K562 (cell line): ENCODE results near the gene DIRAS3. TPM values are rescaled to one million over a fixed set of nuclear protein-coding genes. Genes with fewer than 3 reads are reported as not detected.

ENCODE experiments used
- ATAC-seq: fragments of 200-7000 bp; cut with Tn5 transposase; 3 replicates; pipeline ENCODE4 v1.9.1; 2020; ENCODE audit warnings: moderate library complexity
- BruUV-seq: library from RNA; stranded (reverse); fragments of 400-500 nt; replicated peaks from 2 replicates; lab custom pipeline; 2021; lab: Mats Ljungman, UMichigan
- CTCF ChIA-PET: fragments of 300-600 bp; formaldehyde crosslinking; extraction: SDS; loops from one replicate; lab custom pipeline; 2021; ENCODE audit warnings: low intra/inter-chr PET ratio; lab: Yijun Ruan, JAX
- POLR2A ChIA-PET: fragments of 300-600, 350-650 bp; sonication (Branson Sonifier 250); formaldehyde crosslinking; extraction: SDS; loops from one replicate; lab custom pipeline; 2021; ENCODE audit warnings: antibody characterized with exemption, inconsistent platforms; lab: Yijun Ruan, JAX
- DNase-seq, 4 experiments: peaks; one replicate each; pipeline versions ENCODE4 v3.0.0 to v3.0.0-alpha.2; 2011 to 2018; ENCODE audit warnings: low spot score in 3 of 4, mixed read lengths in 3 of 4; ENCODE audit errors: extremely low read depth in 1 of 4
- FAIRE-seq: peaks from 2 replicates; lab custom pipeline; 2011; peaks lifted over from hg19 to GRCh38; lab: Jason Lieb, UNC
- H2AFZ ChIP-seq: 2 replicates; pipeline ENCODE4 v1.6.0; 2011; ENCODE audit warnings: low read depth, low read length, control low read depth, inconsistent platforms
- H3K27ac ChIP-seq: fragments of 200-600 bp; 3 replicates; pipeline ENCODE4 v1.8.0; 2011; ENCODE audit warnings: low read depth, mild to moderate bottlenecking, control low read depth, inconsistent platforms, low read length, moderate library complexity, mixed read lengths; ENCODE audit errors: extremely low read depth
- H3K27me3 ChIP-seq, 2 experiments: fragments of 300-600 bp in 1 of 2; 2 replicates in 1 of 2; 3 replicates in 1 of 2; pipeline versions ENCODE4 v1.6.0 to v1.8.0; 2011; ENCODE audit warnings: inconsistent platforms in 2 of 2, low read length in 2 of 2, mild to moderate bottlenecking in 1 of 2, mixed read lengths in 1 of 2, moderate library complexity in 1 of 2; ENCODE audit not compliant: control insufficient read depth in 2 of 2, insufficient read depth in 2 of 2
- H3K36me3 ChIP-seq: fragments of 300-600 bp; 3 replicates; pipeline ENCODE4 v1.8.0; 2011; ENCODE audit warnings: mild to moderate bottlenecking, low read length, inconsistent platforms; ENCODE audit not compliant: control insufficient read depth, insufficient read depth
- H3K4me1 ChIP-seq, 2 experiments: fragments of 200-600 bp in 1 of 2; replicated peaks in 1 of 2; 2 replicates in 1 of 2; 3 replicates in 1 of 2; pipeline versions ENCODE4 v1.5.1 to v1.8.0; 2011; ENCODE audit warnings: inconsistent platforms in 2 of 2, low read length in 2 of 2, mild to moderate bottlenecking in 1 of 2, mixed read lengths in 1 of 2, moderate library complexity in 1 of 2; ENCODE audit not compliant: control insufficient read depth in 2 of 2, insufficient read depth in 2 of 2
- H3K4me2 ChIP-seq: 2 replicates; pipeline ENCODE4 v1.6.1; 2011; ENCODE audit warnings: low read length, control low read depth, inconsistent platforms, mixed read lengths; ENCODE audit not compliant: insufficient read depth
- H3K4me3 ChIP-seq: fragments of 200-600 bp; sonication (generic), shearing (Covaris generic); 2 replicates; pipeline ENCODE4 v1.5.1; 2016; ENCODE audit warnings: control low read depth, inconsistent platforms
- H3K79me2 ChIP-seq: fragments of 200-600 bp; 3 replicates; pipeline ENCODE4 v1.8.0; 2011; ENCODE audit warnings: low read length, inconsistent platforms; ENCODE audit not compliant: control insufficient read depth, insufficient read depth
- H3K9ac ChIP-seq, 2 experiments: 2 replicates each; pipeline versions ENCODE4 v1.6.0 to v1.6.1; 2011; ENCODE audit warnings: low read depth in 2 of 2, low read length in 2 of 2, control low read depth in 1 of 2, inconsistent platforms in 1 of 2, mild to moderate bottlenecking in 1 of 2, mixed read lengths in 1 of 2; ENCODE audit not compliant: insufficient read depth in 1 of 2
- H3K9me1 ChIP-seq: one replicate; pipeline ENCODE4 v1.6.0; 2011; ENCODE audit warnings: inconsistent platforms, mild to moderate bottlenecking, low read length, moderate library complexity; ENCODE audit not compliant: control insufficient read depth, insufficient read depth
- H3K9me3 ChIP-seq: replicated peaks from 2 replicates; pipeline ENCODE4 v1.5.1; 2011; ENCODE audit warnings: low read depth, low read length, inconsistent platforms; ENCODE audit not compliant: control insufficient read depth, insufficient read depth
- H4K20me1 ChIP-seq: replicated peaks from 2 replicates; pipeline ENCODE4 v1.6.1; 2011; ENCODE audit warnings: low read length, inconsistent platforms, mixed read lengths; ENCODE audit not compliant: control insufficient read depth, insufficient read depth
- ATF1 ChIP-seq, 2 experiments: fragments of 450-650 bp in 1 of 2; IDR thresholded peaks; 2 replicates each; pipeline ENCODE4 v1.6.1; 2016; ENCODE audit warnings: missing compliant biosample characterization in 1 of 2, missing genetic modification characterization in 1 of 2
- ATF7 ChIP-seq: fragments of 450-650 bp; IDR thresholded peaks from 2 replicates; pipeline ENCODE4 v1.7.1; 2014; ENCODE audit warnings: mild to moderate bottlenecking, moderate library complexity
- RBM14 ChIP-seq: fragments of 200-400 bp; formaldehyde crosslinking; IDR thresholded peaks from 2 replicates; pipeline ENCODE4 v1.6.1; 2018; ENCODE audit warnings: low read depth, mild to moderate bottlenecking, low read length, moderate library complexity, borderline replicate concordance; ENCODE audit not compliant: insufficient read depth
- WGBS: fragments of 100-300 bp; shearing (Covaris generic); methylation state at CpG from one replicate; pipeline ENCODE4 v1.1.6; 2016; ENCODE audit warnings: low coverage, mixed read lengths; ENCODE audit not compliant: insufficient coverage; ENCODE audit errors: missing lambda C conversion rate; 5-methylcytosine and 5-hydroxymethylcytosine counted together
- in situ Hi-C: fragments of 300-500 bp; cut with MboI; formaldehyde crosslinking; loops from 4 replicates; pipeline ENCODE4 v1.15.0; 2018; ENCODE audit warnings: inconsistent platforms, mixed read lengths
- intact Hi-C: fragments of 100-400 bp; cut with micrococcal nuclease; formaldehyde crosslinking; loops from 2 replicates; pipeline ENCODE4 v1.14.2; 2022
- polyA plus RNA-seq, 8 experiments: library from polyadenylated mRNA; depleted of rRNA in 4 of 8; stranded (reverse) in 5 of 8; unstranded in 3 of 8; fragments of >200 nt; fragmentation: Nextera tagmentation in 2 of 8; fragmentation: Illumina TruSeq in 1 of 8; extraction: Ambion mirVana in 2 of 8; extraction: Trizol in 1 of 8; gene quantifications; 2 replicates each; pipeline versions ENCODE4 v1.2.1 to v1.2.3, GENCODE V29; 2011 to 2014; ENCODE audit warnings: inconsistent platforms in 1 of 8, missing spikeins in 1 of 8
- total RNA-seq, 7 experiments: library from RNA; depleted of rRNA in 6 of 7; stranded (reverse); fragments of >200 nt in 6 of 7; fragmentation: Illumina TruSeq in 2 of 7; extraction: Trizol in 2 of 7; gene quantifications; 2 replicates each; pipeline versions ENCODE4 v1.2.1 to v1.2.3, GENCODE V29; 2011 to 2021; ENCODE audit warnings: low replicate concordance in 1 of 7
- TF ChIP-seq, protein P1 (sequence below), 2 experiments: fragments of 450-650 bp in 1 of 2; sonication (generic) in 1 of 2; formaldehyde crosslinking in 1 of 2; IDR thresholded peaks in 1 of 2; conservative IDR thresholded peaks in 1 of 2; 2 replicates each; pipeline versions ENCODE4 v1.6.1 to v1.8.1; 2016 to 2023; ENCODE audit warnings: mild to moderate bottlenecking in 2 of 2, moderate library complexity in 2 of 2, inconsistent platforms in 1 of 2, missing genetic modification reagents in 1 of 2

Gene DIRAS3
- total and polyA plus RNA-seq, 9 of the 15 experiments (the other 6 are each of a cell fraction or from before 2014, with no cell fraction given) = 7.9 to 96.1 (median 41.7) TPM

GRCh38 chr1:68016381-68016780, 34.0 kb downstream of the DIRAS3 start:
- H3K4me3 ChIP-seq = no peak overlapping the region
- ChIA-PET POLR2A (no interaction called here), CTCF (no interaction called here)
- intact Hi-C loops (no loop called here), in situ Hi-C loops (loop anchor here (10.0 kb wide), 1 partner anchor 162 kb away; no protein-coding TSS in a partner anchor)
- no peaks in the 10 kb centered on the region for H3K79me2 ChIP-seq
- no peak overlapping the region for H3K4me2 ChIP-seq
- H3K9me1 ChIP-seq = no peaks in the 10 kb centered on the region
- DNase-seq = no peak
- H3K9ac ChIP-seq = no peak overlapping the region
- H3K9me3 ChIP-seq = no peaks in the 10 kb centered on the region
- H3K4me1 ChIP-seq = no peaks in the 10 kb centered on the region; a peak in 1 of 5 replicates
- WGBS = 0% methylated on average over 2 of the region's 2 CpGs
- no peak for FAIRE-seq
- no peaks in the 10 kb centered on the region for H3K36me3 ChIP-seq
- BruUV-seq = no TSS peak
- TF ChIP-seq ATF1 (CRISPR knock-in tag; IDR thresholded peaks at IDR 0.05) (no peak), ATF1 (tag; IDR thresholded peaks at IDR 0.05) (0 out of 2 replicates have a peak, but pooled peaks have one; percentile 11), RBM14 (no peak), ATF7 (peak; percentile 80)
- TF ChIP-seq, protein P1, sequence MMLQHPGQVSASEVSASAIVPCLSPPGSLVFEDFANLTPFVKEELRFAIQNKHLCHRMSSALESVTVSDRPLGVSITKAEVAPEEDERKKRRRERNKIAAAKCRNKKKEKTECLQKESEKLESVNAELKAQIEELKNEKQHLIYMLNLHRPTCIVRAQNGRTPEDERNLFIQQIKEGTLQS (IDR thresholded peaks at IDR 0.05) = peak; percentile 39; the same call in 1 of the 2 replicates
- TF ChIP-seq, protein P1 (CRISPR knock-in tag; conservative IDR thresholded peaks at IDR 0.05) = no peak
- H3K27ac ChIP-seq = no peak overlapping the region
- H2AFZ ChIP-seq = no peak overlapping the region
- H4K20me1 ChIP-seq = no peaks in the 10 kb centered on the region
- no peak for ATAC-seq
- H3K27me3 ChIP-seq = no peaks in the 10 kb centered on the region
